ENCODE results near the gene EME1. TPM values are rescaled to one million over a fixed set of nuclear protein-coding genes. Genes with fewer than 3 reads are reported as not detected.

EME1 gene
- total RNA-seq, 4 donors from 2014 or later = 0.27 to 1.3 (median 0.38) TPM

Other genes starting within 250 kb of the EME1 start
- gene SAMD14, start 243.1 kb upstream of the EME1 start, total RNA-seq = under 1 TPM in 1 of 4 donors, not detected in 3; 0.39 TPM
- 10 to 100 TPM; 20.7 to 31.9 (median 29.5) TPM for gene PPP1R9B, start 222.6 kb upstream of the EME1 start, total RNA-seq
- 1 to 10 TPM; 1.0 to 9.9 (median 5.6) TPM for gene SGCA, start 207.2 kb upstream of the EME1 start, total RNA-seq
- gene COL1A1, start 171.6 kb upstream of the EME1 start, total RNA-seq = 10 to 100 TPM; 15.0 to 90.5 (median 25.8) TPM
- gene TMEM92, start 98.8 kb upstream of the EME1 start, total RNA-seq = 1 to 10 TPM in 1 of 4 donors, not detected in 3; 3.1 TPM
- gene XYLT2, start 27.1 kb upstream of the EME1 start, total RNA-seq = 10 to 100 TPM; 23.5 to 41.3 (median 34.6) TPM
- gene MRPL27, start within 50 bp of the EME1 start, total RNA-seq = 10 to 100 TPM; 52.1 to 56.0 (median 53.3) TPM
- 10 to 100 TPM; 11.6 to 29.3 (median 24.2) TPM for gene LRRC59, start 24.3 kb downstream of the EME1 start, total RNA-seq
- 100 to 1,000 TPM in 1 of 4 donors, 10 to 100 TPM in 3; 40.8 to 121 (median 64.3) TPM for gene ACSF2, start 53.0 kb downstream of the EME1 start, total RNA-seq
- 1 to 10 TPM; 3.2 to 8.2 (median 7.2) TPM for gene CHAD, start 95.7 kb downstream of the EME1 start, total RNA-seq
- gene RSAD1, start 105.6 kb downstream of the EME1 start, total RNA-seq = 10 to 100 TPM; 21.5 to 40.5 (median 26.5) TPM
- gene MYCBPAP, start 135.2 kb downstream of the EME1 start, total RNA-seq = 1 to 10 TPM in 1 of 4 donors, under 1 TPM in 3; 0.38 to 2.3 (median 0.54) TPM
- 100 to 1,000 TPM in 3 of 4 donors, 10 to 100 TPM in 1; 99.2 to 174 (median 115) TPM for gene EPN3, start 159.5 kb downstream of the EME1 start, total RNA-seq
- 10 to 100 TPM; 27.6 to 56.0 (median 40.6) TPM for gene SPATA20, start 173.9 kb downstream of the EME1 start, total RNA-seq
- gene CACNA1G, start 187.5 kb downstream of the EME1 start, total RNA-seq = 1 to 10 TPM; 1.3 to 3.1 (median 1.8) TPM

All from lower leg skin (tissue), 4 donors.